HG03432 (cell line): ENCODE data around the gene USE1.

ENCODE experiments used
- ATAC-seq: cut with Tn5 transposase; IDR thresholded peaks from one replicate; pipeline ENCODE4 v1.9.1; 2021; ENCODE audit warnings: mild to moderate bottlenecking, moderate library complexity; ENCODE audit not compliant: unreplicated experiment

Gene USE1

GRCh38 chr19:17235971-17236777 is 21.0 kb downstream of the USE1 start:
- ATAC-seq: no peak

- ATAC-seq: no peak
Measured at GRCh38 chr19:17236811-17237543, 21.8 kb downstream of the USE1 start.

GRCh38 chr19:17237747-17238706 is 22.9 kb downstream of the USE1 start:
- no peak for ATAC-seq

GRCh38 chr19:17240062-17240752 is 25.1 kb downstream of the USE1 start:
- no peak for ATAC-seq

GRCh38 chr19:17240826-17241399 is 25.8 kb downstream of the USE1 start:
- no peak for ATAC-seq

- ATAC-seq: no peak
Measured at GRCh38 chr19:17242431-17243208, 27.5 kb downstream of the USE1 start.

GRCh38 chr19:17243211-17243829 is 28.2 kb downstream of the USE1 start:
- ATAC-seq: no peak

- no peak for ATAC-seq
Measured at GRCh38 chr19:17243830-17244617, 28.9 kb downstream of the USE1 start.

- ATAC-seq: peak; percentile 18
Measured at GRCh38 chr19:17244618-17245534, 29.7 kb downstream of the USE1 start.

GRCh38 chr19:17245535-17245984 is 30.4 kb downstream of the USE1 start, which contains the start of gene NR2F6:
TSS of gene NR2F6 (minus strand) at chr19:17245919. CDS start at chr19:17245220, 699 bp downstream.
- no peak for ATAC-seq

GRCh38 chr19:17246681-17247425 is 31.7 kb downstream of the USE1 start:
- no peak for ATAC-seq

- no peak for ATAC-seq
Measured at GRCh38 chr19:17248011-17248776, 33.0 kb downstream of the USE1 start.

- no peak for ATAC-seq
Measured at GRCh38 chr19:17249887-17250548, 34.9 kb downstream of the USE1 start.

GRCh38 chr19:17254636-17255035 is 39.5 kb downstream of the USE1 start:
- no peak for ATAC-seq

- no peak for ATAC-seq
Measured at GRCh38 chr19:17255150-17255621, 40.0 kb downstream of the USE1 start.
